K562 (cell line): ENCODE data around the gene THAP2.

Source experiments
- ATF2 ChIP-seq: sonication (generic); formaldehyde crosslinking; IDR thresholded peaks from 2 replicates; pipeline ENCODE4 v1.8.1; 2022; ENCODE audit warnings: missing genetic modification reagents
- CTCF ChIP-seq, 3 experiments: IDR thresholded peaks in 2 of 3; conservative IDR thresholded peaks in 1 of 3; 2 replicates each; pipeline ENCODE4 v1.5.1; 2011 to 2012; ENCODE audit warnings: low read length in 3 of 3, mild to moderate bottlenecking in 3 of 3, control low read depth in 2 of 3, improper control_type of control experiment in 1 of 3, inconsistent platforms in 1 of 3, low read depth in 1 of 3, mixed read lengths in 1 of 3, moderate library complexity in 1 of 3; ENCODE audit not compliant: insufficient read depth in 2 of 3
- OTX1 ChIP-seq: fragments of 450-650 bp; formaldehyde crosslinking; IDR thresholded peaks from 2 replicates; pipeline ENCODE4 v1.4.0; 2022; ENCODE audit warnings: mild to moderate bottlenecking
- RNF2 ChIP-seq: sonication (generic); IDR thresholded peaks from 2 replicates; pipeline ENCODE4 v1.6.1; 2016
- SIRT6 ChIP-seq: IDR thresholded peaks from one replicate; pipeline ENCODE4 v1.6.1; 2012; ENCODE audit warnings: low read depth, mild to moderate bottlenecking, control low read depth, inconsistent platforms, low read length, moderate library complexity
- ZBTB11 ChIP-seq, 3 experiments: fragments of 200-800 bp in 1 of 3; fragments of 250-450 bp in 1 of 3; fragments of 450-650 bp in 1 of 3; sonication (Bioruptor Pico) in 1 of 3; sonication (Bioruptor generic) in 1 of 3; formaldehyde crosslinking in 1 of 3; IDR thresholded peaks; 2 replicates each; pipeline versions ENCODE4 v1.6.1 to v1.8.0; 2016 to 2022; ENCODE audit warnings: mild to moderate bottlenecking in 2 of 3, missing genetic modification characterization in 2 of 3, missing compliant biosample characterization in 1 of 3, moderate library complexity in 1 of 3
- ZNF3 ChIP-seq: fragments of 250-450 bp; sonication (Bioruptor Pico); IDR thresholded peaks from 2 replicates; pipeline ENCODE4 v1.5.0; 2021; ENCODE audit warnings: mild to moderate bottlenecking, moderate library complexity
- ZNF717 ChIP-seq: fragments of 250-450 bp; sonication (Bioruptor Pico); IDR thresholded peaks from 2 replicates; pipeline ENCODE4 v1.5.0; 2021

GRCh38 chr12:71671816-71672215, 7.7 kb downstream of the THAP2 start:
- TF ChIP-seq OTX1 (CRISPR knock-in tag) (no peak), RNF2 (no peak), ZNF717 (CRISPR knock-in tag) (no peak), SIRT6 (no peak), ZNF3 (CRISPR knock-in tag) (no peak), CTCF (IDR thresholded peaks at IDR 0.05 in 2 of 3, conservative IDR thresholded peaks at IDR 0.05 in 1 of 3; ENCODE audit: insufficient read depth in 2 of 3, low read depth in 1 of 3, low read length in 3 of 3) (no peak), ZBTB11 (CRISPR knock-in tag; IDR thresholded peaks at IDR 0.05) (0 out of 6 replicates have a peak, but pooled peaks of 1 of the 3 experiments have one; percentile 38), ATF2 (CRISPR knock-in tag) (no peak)
